Keratinocyte (primary cell): ENCODE measurements around the gene DRGX. TPM values are rescaled to one million over a fixed set of nuclear protein-coding genes. Genes with fewer than 3 reads are reported as not detected.

ENCODE experiments used
- DNase-seq: peaks from one replicate; pipeline ENCODE4 v3.0.0-alpha.2; 2011; ENCODE audit warnings: low read depth, missing footprints, low spot score
- FAIRE-seq: peaks from 2 replicates; lab custom pipeline; 2011; peaks lifted over from hg19 to GRCh38; lab: Jason Lieb, UNC
- H2AFZ ChIP-seq: 2 replicates; pipeline ENCODE4 v1.6.0; 2012; ENCODE audit warnings: low read length, control low read depth, inconsistent platforms; ENCODE audit not compliant: control insufficient read depth
- H3K27ac ChIP-seq: 2 replicates; pipeline ENCODE4 v1.5.1; 2011; ENCODE audit warnings: low read length; ENCODE audit not compliant: control insufficient read depth, insufficient read depth
- H3K27me3 ChIP-seq: 3 replicates; pipeline ENCODE4 v1.6.0; 2011; ENCODE audit warnings: low read length; ENCODE audit not compliant: control insufficient read depth, insufficient read depth; ENCODE audit errors: extremely low read depth
- H3K36me3 ChIP-seq, 2 experiments: 2 replicates in 1 of 2; 3 replicates in 1 of 2; pipeline ENCODE4 v1.5.1; 2011; ENCODE audit warnings: low read length in 2 of 2, mild to moderate bottlenecking in 1 of 2; ENCODE audit not compliant: control insufficient read depth in 2 of 2, insufficient read depth in 2 of 2; ENCODE audit errors: extremely low read depth in 1 of 2
- H3K4me1 ChIP-seq: 3 replicates; pipeline ENCODE4 v1.5.1; 2011; ENCODE audit warnings: low read length; ENCODE audit not compliant: control insufficient read depth, insufficient read depth; ENCODE audit errors: extremely low read depth
- H3K4me2 ChIP-seq: 3 replicates; pipeline ENCODE4 v1.6.0; 2011; ENCODE audit warnings: low read depth, low read length; ENCODE audit not compliant: control insufficient read depth, insufficient read depth; ENCODE audit errors: extremely low read depth
- H3K4me3 ChIP-seq, 3 experiments: fragments of 200-600 bp in 1 of 3; sonication (generic) in 1 of 3; 2 replicates in 2 of 3; 3 replicates in 1 of 3; pipeline ENCODE4 v1.5.1; 2011 to 2016; ENCODE audit warnings: low read length in 3 of 3, mild to moderate bottlenecking in 3 of 3, control low read depth in 2 of 3, inconsistent platforms in 1 of 3, low read depth in 1 of 3, mixed read lengths in 1 of 3, mixed run types in 1 of 3, moderate library complexity in 1 of 3; ENCODE audit not compliant: control insufficient read depth in 2 of 3, insufficient read depth in 2 of 3; ENCODE audit errors: extremely low read depth in 1 of 3
- H3K79me2 ChIP-seq: 2 replicates; pipeline ENCODE4 v1.6.0; 2012; ENCODE audit warnings: low read length; ENCODE audit not compliant: control insufficient read depth, insufficient read depth
- H3K9ac ChIP-seq: 3 replicates; pipeline ENCODE4 v1.6.0; 2011; ENCODE audit warnings: low read length; ENCODE audit not compliant: control insufficient read depth, insufficient read depth; ENCODE audit errors: extremely low read depth
- H3K9me1 ChIP-seq: 3 replicates; pipeline ENCODE4 v1.6.0; 2011; ENCODE audit warnings: low read length; ENCODE audit not compliant: control insufficient read depth, insufficient read depth; ENCODE audit errors: extremely low read depth
- H3K9me3 ChIP-seq: 2 replicates; pipeline ENCODE4 v1.5.1; 2012; ENCODE audit warnings: low read depth, low read length; ENCODE audit not compliant: control insufficient read depth
- H4K20me1 ChIP-seq: 3 replicates; pipeline ENCODE4 v1.6.0; 2011; ENCODE audit warnings: low read length; ENCODE audit not compliant: control insufficient read depth, insufficient read depth; ENCODE audit errors: extremely low read depth
- CTCF ChIP-seq, 3 experiments: IDR thresholded peaks in 1 of 3; conservative IDR thresholded peaks in 1 of 3; optimal IDR thresholded peaks in 1 of 3; 2 replicates in 2 of 3; 3 replicates in 1 of 3; pipeline versions ENCODE3 to v1.5.1; 2011; ENCODE audit warnings: low read length in 3 of 3, mild to moderate bottlenecking in 3 of 3, moderate library complexity in 2 of 3, control low read depth in 1 of 3, inconsistent platforms in 1 of 3; ENCODE audit not compliant: insufficient read depth in 2 of 3; ENCODE audit errors: extremely low read depth in 1 of 3
- EZH2 ChIP-seq: IDR thresholded peaks from one replicate; pipeline ENCODE4 v1.6.1; 2012; ENCODE audit warnings: inconsistent platforms, mild to moderate bottlenecking, low read length, moderate library complexity
- dilution Hi-C: fragments of 300-500 bp; cut with MboI; formaldehyde crosslinking; loops from one replicate; pipeline ENCODE4 v1.7.0; 2020; ENCODE audit warnings: low sequenced_read_pairs; ENCODE audit not compliant: extremely low pct_ligation_motif_present
- polyA plus RNA-seq, 5 experiments: library from polyadenylated mRNA; depleted of rRNA in 3 of 5; stranded (reverse) in 3 of 5; stranded (forward) in 1 of 5; unstranded in 1 of 5; fragments of >200 nt; gene quantifications; 1 replicate in 1 of 5; 2 replicates in 3 of 5; 3 replicates in 1 of 5; pipeline versions ENCODE4 v1.2.1 to v1.2.3, GENCODE V29; 2011 to 2012; ENCODE audit warnings: missing spikeins in 2 of 5, low read depth in 1 of 5, low replicate concordance in 1 of 5

Gene DRGX
- polyA plus RNA-seq, 1 donor (not counting 4 experiments of a cell fraction or from before 2014, with no cell fraction given) = not detected

GRCh38 chr10:49350138-49350537 is 45.8 kb downstream of the DRGX start:
- FAIRE-seq = no peak
- dilution Hi-C loops = no loop called here
- H3K9ac ChIP-seq = no peak overlapping the region

GRCh38 chr10:49349390-49349789 is 46.5 kb downstream of the DRGX start:
- DNase-seq (no peak), FAIRE-seq (no peak)
- H3K4me3 ChIP-seq = no peak overlapping the region
- H3K4me1 ChIP-seq = no peaks in the 10 kb centered on the region
- H4K20me1 ChIP-seq = no peaks in the 10 kb centered on the region
- no peaks in the 10 kb centered on the region for H3K36me3 ChIP-seq
- H3K9me1 ChIP-seq = no peaks in the 10 kb centered on the region
- H3K4me2 ChIP-seq = no peak overlapping the region
- no peak overlapping the region for H3K9ac ChIP-seq
- dilution Hi-C loops = no loop called here
- H3K9me3 ChIP-seq = no peaks in the 10 kb centered on the region
- TF ChIP-seq CTCF (optimal IDR thresholded peaks at IDR 0.05 in 1 of 3, IDR thresholded peaks at IDR 0.05 in 1 of 3, conservative IDR thresholded peaks at IDR 0.05 in 1 of 3; ENCODE audit: extremely low read depth in 1 of 3, insufficient read depth in 2 of 3, low read length in 3 of 3) (no peak), EZH2 (no peak)
- H3K27ac ChIP-seq = no peak overlapping the region
- no peak overlapping the region for H2AFZ ChIP-seq
- H3K27me3 ChIP-seq = no peaks in the 10 kb centered on the region
- H3K79me2 ChIP-seq = no peaks in the 10 kb centered on the region

More at GRCh38 chr10:49350138-49350537, 45.8 kb downstream of the DRGX start:
- H3K4me1 ChIP-seq = no peaks in the 10 kb centered on the region
- H3K9me1 ChIP-seq = no peaks in the 10 kb centered on the region
- H3K27me3 ChIP-seq = no peaks in the 10 kb centered on the region
- no peaks in the 10 kb centered on the region for H4K20me1 ChIP-seq
- H3K4me2 ChIP-seq = no peak overlapping the region
- DNase-seq = no peak
- no peak overlapping the region for H2AFZ ChIP-seq
- H3K27ac ChIP-seq = no peak overlapping the region
- no peaks in the 10 kb centered on the region for H3K36me3 ChIP-seq
- TF ChIP-seq EZH2 (no peak), CTCF (optimal IDR thresholded peaks at IDR 0.05 in 1 of 3, IDR thresholded peaks at IDR 0.05 in 1 of 3, conservative IDR thresholded peaks at IDR 0.05 in 1 of 3; ENCODE audit: extremely low read depth in 1 of 3, insufficient read depth in 2 of 3, low read length in 3 of 3) (no peak)
- no peaks in the 10 kb centered on the region for H3K79me2 ChIP-seq
- H3K9me3 ChIP-seq = no peaks in the 10 kb centered on the region
- no peak overlapping the region for H3K4me3 ChIP-seq
